ENCODE measurements around the gene PMM1. TPM values are rescaled to one million over a fixed set of nuclear protein-coding genes. Genes with fewer than 3 reads are reported as not detected.
"Not testable (repeated sequence)": the region's sequence is repeated elsewhere in the genome, so short reads cannot be mapped to it uniquely, and the experiment has no call there.

Gene PMM1
- total RNA-seq, 1 donor from 2014 or later: 16.2 TPM

GRCh38 chr22:41572305-41572704 is 17.3 kb downstream of the PMM1 start:
- DNase-seq (ENCODE audit: missing footprints); intact Hi-C loops (cut with DNase I); ATAC-seq: not testable (repeated sequence)

GRCh38 chr22:41571786-41572185 is 17.9 kb downstream of the PMM1 start:
- DNase-seq (ENCODE audit: missing footprints) (no peak), ATAC-seq (no peak)
- intact Hi-C loops (cut with DNase I): no loop called here

DNA sequence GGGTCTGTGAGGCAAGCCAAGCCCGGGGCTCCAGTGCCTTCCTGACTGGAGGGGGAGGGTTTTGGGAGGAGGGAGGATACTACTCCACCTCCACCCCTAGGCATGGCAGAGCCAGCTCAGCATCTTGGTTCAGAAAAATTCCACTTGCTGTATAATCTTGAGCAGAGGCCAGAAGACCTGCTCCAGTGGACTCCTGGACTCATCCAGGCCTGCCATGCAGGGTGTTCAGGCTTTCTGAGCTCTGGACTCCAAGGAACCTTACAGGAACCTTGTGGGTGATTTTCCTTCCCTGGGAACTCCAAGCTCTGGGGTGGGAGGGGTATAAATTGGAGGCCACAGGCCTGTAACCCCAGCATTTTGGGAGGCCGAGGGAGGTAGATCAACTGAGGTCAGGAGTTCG is 19.4 kb downstream of the PMM1 start:
- intact Hi-C loops (cut with DNase I): no loop called here
- no peak for DNase-seq (ENCODE audit: missing footprints)
- no peak for ATAC-seq

- intact Hi-C loops (cut with DNase I): no loop called here
Measured at GRCh38 chr22:41568811-41569210, 20.8 kb downstream of the PMM1 start.

DNA sequence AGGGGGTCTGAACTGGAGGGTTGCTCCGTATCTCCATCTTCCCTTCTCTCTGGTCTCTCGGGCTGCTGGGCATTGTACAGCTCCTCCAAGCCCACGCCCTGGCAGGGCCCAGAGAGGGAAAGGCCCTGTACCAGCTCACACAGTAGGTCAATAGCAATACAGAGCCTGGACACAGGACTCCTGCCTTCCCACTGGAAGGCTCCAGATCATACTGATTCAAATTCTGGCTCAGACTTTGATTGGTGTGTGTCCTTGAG is 22.2 kb downstream of the PMM1 start:
- intact Hi-C loops (cut with DNase I): no loop called here
- no peak for DNase-seq (ENCODE audit: missing footprints)
- ATAC-seq: no peak

More at GRCh38 chr22:41568811-41569210, 20.8 kb downstream of the PMM1 start:
- DNase-seq (ENCODE audit: missing footprints): no peak
- no peak for ATAC-seq

DNA sequence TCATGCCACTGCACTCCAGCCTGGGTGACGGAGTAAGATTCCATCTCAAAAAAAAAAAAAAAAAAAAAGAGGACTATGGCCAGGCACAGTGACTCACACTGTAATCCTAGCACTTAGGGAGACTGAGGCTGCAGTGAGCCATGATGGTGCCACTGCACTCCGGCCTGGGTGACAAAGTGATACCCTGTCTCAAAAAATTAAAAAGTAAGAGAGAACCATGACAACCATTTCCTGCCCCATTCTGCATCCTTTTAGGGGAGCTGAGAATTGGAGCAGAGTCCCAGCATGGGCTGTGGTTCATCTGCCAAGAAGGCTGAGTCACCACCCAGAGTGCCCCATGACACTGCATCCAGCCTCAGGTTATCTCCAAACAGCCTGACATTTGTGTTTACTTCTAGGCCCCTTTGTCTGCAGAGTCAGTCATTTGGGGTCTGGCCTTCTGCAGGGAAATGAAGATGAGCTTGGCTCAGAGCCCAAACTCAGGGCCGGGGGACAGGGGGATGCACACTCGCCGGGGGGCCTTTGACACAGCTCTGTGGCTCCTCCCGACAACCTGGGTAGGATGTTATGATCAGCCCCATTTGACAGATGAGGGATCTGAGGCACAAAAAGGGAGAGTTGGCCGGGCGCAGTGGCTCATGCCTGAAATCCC is 24.1 kb downstream of the PMM1 start:
- intact Hi-C loops (cut with DNase I): no loop called here
- ATAC-seq (peak; percentile 27), DNase-seq (ENCODE audit: missing footprints) (no peak)

DNA sequence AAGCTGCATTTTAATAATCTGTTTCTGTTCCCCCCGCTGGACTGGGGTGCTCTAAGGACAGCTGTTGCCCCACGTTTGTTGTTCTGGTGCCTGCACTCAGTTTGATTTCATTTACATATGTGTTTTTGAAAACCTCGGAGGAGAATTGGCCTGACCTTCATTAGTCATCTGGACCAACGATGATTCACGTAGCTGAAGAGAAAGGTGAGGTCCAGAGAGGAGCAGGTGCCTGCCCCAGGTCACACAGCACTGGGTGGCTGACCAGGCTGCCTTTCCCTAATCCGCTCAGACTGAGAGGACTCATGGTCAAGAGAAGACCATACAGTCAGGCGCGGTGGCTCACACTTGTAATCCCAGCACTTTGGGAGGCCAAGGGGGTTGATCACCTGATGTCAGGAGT is 25.1 kb downstream of the PMM1 start:
- DNase-seq (ENCODE audit: missing footprints): no peak
- intact Hi-C loops (cut with DNase I): no loop called here

DNA sequence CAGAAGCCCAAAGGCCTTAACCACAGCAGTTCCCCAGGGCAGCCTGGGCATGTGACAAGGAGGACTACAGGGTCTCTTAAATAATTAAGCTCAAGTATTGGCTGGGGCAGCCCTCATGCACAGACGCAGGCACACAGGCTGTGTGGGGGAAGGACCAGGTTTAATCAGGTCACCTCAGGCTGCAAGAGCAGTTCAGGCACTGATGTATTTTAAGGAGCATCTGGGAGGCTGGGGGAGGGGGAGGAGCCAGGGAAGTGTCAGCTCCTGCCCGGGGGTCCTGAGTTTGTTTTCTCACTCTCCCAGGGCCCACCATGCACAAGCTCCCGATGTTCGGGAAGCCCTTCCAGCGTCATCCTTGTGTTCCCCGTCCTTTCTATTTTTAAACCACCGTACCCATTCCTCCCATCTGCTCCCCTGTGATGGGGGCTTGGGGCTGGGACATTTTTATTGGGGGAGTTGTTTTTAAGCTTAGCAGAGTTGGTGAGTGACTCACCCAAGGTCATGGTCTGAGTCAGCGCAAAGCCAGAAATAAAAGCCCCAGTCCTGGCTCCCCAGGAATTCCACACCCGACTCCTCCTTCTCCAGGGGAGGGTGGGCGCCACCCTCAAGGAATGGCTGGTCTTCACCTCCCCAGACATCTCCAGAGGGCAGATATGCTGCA is 26.5 kb downstream of the PMM1 start:
- ATAC-seq: peak; percentile 21
- DNase-seq (ENCODE audit: missing footprints): no peak
- intact Hi-C loops (cut with DNase I): loop anchor here (2.0 kb wide), 1 partner anchor 14 kb away; no protein-coding TSS in a partner anchor

More for the DNA sequence above, 25.1 kb downstream of the PMM1 start:
- ATAC-seq: no peak

GRCh38 chr22:41562461-41562860 is 27.2 kb downstream of the PMM1 start:
- no peak for ATAC-seq
- no peak for DNase-seq (ENCODE audit: missing footprints)
- intact Hi-C loops (cut with DNase I): loop anchor here (2.0 kb wide), 1 partner anchor 14 kb away; no protein-coding TSS in a partner anchor

DNA sequence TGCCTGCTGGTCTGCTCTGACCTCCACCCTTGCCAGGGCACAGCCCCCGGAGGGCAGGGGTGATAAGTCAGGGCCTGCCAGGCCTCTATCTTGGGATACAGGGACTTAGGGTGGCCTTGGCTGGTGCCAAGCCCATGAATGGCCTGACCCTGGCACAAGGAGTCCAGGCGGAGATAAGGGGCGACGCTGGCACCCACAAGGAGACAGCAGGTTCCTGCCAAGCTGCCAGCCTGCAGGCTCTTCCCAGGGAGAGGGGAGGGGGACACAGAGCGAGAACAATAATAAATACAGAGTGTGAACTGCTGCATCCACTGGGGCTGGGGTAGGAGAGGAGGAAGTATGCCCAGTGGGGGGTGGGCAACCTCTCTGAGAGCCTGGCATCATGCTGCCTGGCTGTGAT is 27.9 kb downstream of the PMM1 start:
- ATAC-seq: peak; percentile 62
- DNase-seq (ENCODE audit: missing footprints): peak; percentile 84
- intact Hi-C loops (cut with DNase I): loop anchor here (2.0 kb wide), 1 partner anchor 15 kb away; no protein-coding TSS in a partner anchor

- peak; percentile 29 for ATAC-seq
- DNase-seq (ENCODE audit: missing footprints): no peak
- intact Hi-C loops (cut with DNase I): no loop called here
Measured at GRCh38 chr22:41561335-41561734, 28.3 kb downstream of the PMM1 start.

DNA sequence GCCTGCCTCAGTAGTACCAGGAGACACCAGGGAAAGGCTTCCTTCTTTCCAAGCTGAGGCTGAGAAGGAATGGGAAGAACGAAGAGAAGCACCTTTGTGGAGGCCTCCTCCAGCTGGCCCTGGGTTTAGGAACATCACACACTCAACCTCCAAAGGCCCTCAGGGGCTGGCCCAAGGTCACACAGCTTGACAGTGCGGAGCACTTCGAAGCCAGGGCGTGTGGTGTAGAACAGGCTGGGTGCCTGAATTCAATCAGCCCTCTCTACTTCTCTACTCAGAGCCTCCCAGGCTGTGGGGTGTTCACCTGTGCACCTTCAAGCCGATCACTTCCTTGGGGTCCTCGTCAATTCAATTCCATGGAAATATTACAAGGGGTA is 29.6 kb downstream of the PMM1 start:
- intact Hi-C loops (cut with DNase I): no loop called here
- no peak for DNase-seq (ENCODE audit: missing footprints)
- ATAC-seq: peak; percentile 27

DNA sequence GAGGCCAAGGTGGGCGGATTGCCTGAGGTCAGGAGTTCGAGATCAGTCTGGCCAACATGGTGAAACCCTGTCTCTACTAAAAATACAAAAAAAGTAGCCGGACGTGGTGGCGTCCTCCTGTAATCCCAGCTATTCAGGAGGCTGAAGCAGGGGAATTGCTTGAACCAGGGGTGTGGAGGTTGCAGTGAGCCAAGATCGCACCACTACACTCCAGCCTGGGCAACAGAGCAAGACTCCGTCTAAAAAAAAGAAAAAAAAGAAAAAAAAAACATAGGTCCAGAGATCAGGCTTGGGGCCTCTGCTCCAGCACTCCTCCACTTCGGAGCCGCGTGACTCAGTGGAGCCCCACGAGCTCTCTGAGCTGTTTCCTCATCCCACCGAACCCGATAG is 31.4 kb downstream of the PMM1 start:
- DNase-seq (ENCODE audit: missing footprints); ATAC-seq; intact Hi-C loops (cut with DNase I): not testable (repeated sequence)

GRCh38 chr22:41557401-41558240 is 32.0 kb downstream of the PMM1 start:
- DNase-seq (ENCODE audit: missing footprints) (peak; percentile 88), ATAC-seq (peak; percentile 42)
- intact Hi-C loops (cut with DNase I): no loop called here

DNA sequence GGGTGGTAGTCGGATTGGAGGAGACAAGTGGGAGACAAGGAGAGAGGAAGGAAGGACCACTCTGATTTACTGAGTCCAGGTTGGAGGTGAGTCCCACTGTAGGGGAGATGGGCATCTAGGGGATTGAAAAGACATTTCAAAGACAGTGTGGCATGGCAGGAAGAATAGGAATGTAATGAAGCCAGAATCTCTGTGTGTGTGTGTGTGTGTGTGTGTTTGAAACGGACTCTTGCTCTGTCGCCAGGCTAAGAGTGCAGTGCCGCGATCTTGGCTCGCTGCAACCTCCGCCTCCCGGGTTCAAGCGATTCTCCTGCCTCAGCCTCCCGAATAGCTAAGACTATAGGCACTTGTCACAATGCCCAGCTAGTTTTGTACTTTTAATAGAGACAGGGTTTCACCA is 33.1 kb downstream of the PMM1 start:
- no peak for ATAC-seq
- intact Hi-C loops (cut with DNase I): no loop called here
- no peak for DNase-seq (ENCODE audit: missing footprints)

- ATAC-seq: no peak
- no peak for DNase-seq (ENCODE audit: missing footprints)
- intact Hi-C loops (cut with DNase I): no loop called here
Measured at GRCh38 chr22:41555325-41555982, 34.2 kb downstream of the PMM1 start.

DNA sequence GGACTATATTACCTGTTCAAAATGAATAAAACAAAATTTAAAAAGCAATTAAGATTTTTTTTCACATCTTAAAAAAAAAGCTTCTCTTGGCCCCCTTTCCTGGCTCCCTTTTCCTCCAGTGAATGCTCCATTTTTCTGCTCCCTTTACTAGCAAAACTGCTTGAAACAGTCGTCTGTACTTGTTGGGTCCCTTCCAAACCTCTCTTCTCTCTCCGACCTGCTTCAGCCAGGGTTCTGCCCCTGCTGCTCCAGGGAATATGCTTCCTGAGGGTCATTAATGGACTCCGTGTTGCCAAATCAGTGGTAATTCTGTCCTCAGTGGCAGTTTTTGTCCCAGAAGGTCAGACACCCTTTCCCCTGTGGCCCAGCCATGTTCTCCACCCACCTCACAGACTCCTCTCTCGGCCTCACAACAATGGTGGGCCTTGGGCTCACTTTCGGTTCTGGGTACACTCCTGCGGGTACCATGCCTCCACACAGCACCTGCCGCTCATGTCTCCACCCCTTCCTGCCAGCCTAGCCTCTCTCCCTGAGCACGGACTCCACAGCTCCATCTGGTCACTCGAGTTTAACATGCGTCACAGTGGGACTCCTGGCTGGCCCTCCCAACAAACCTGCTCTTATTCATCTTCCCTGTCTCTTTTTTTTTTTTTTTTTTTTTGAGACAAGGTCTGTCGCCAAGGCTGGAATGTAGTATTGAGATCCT is 37.6 kb downstream of the PMM1 start:
- DNase-seq (ENCODE audit: missing footprints): no peak
- ATAC-seq: no peak
- intact Hi-C loops (cut with DNase I): no loop called here

DNA sequence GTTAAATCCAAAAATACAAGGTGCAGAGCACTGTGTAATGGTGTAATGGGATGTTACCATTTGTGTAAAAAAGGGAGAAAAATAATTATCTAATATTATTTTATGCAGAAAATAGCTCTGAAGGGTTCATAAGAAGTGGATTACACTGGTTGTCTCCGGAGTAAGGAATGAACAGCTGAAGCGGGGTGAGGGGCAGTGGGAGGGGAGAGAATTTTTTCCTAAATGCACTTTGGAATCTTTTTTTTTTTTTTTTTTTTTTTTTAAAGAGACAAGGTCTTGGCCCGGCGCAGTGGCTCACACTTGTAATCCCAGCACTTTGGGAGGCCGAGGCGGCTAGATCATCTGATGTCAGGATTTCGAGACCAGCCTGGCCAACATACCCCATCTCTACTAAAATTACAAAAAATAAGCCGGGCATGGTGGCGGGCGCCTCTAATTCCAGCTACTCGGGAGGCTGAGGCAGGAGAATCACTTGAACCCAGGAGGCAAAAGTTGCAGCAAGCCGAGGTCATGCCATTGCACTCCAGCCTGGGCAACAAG is 38.6 kb downstream of the PMM1 start:
- no peak for DNase-seq (ENCODE audit: missing footprints)
- intact Hi-C loops (cut with DNase I): no loop called here
- ATAC-seq: no peak

DNA sequence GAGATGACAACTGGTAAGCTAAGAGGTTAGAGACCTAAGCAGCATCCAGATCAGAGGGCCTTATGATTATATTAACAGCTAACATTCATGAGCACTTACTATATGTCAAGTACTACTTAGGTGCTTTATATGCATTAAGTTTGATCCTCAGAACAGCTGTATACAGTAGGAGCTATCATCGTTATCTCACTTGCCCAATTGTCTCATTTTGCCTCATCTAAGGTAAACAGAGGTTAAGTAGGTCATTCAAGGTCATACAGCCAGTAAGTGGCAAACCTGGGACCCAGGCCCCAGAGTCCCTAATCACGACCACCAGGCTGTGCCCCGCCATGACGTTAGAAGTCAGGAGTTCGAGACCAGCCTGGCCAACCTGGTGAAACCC is 40.8 kb downstream of the PMM1 start:
- no peak for ATAC-seq
- no peak for DNase-seq (ENCODE audit: missing footprints)
- intact Hi-C loops (cut with DNase I): no loop called here

Measured in Right ventricle myocardium inferior (tissue), 1 donor.